Lung (tissue), 12 donors: ENCODE results near the gene S100A5. TPM values are rescaled to one million over a fixed set of nuclear protein-coding genes. Genes with fewer than 3 reads are reported as not detected.
"Not testable (repeated sequence)": the region's sequence is repeated elsewhere in the genome, so short reads cannot be mapped to it uniquely, and the experiment has no call there.

Experiments
- ATAC-seq: fragments of 200-7000 bp; cut with Tn5 transposase; one replicate; pipeline ENCODE4 v1.9.1; 2020; ENCODE audit warnings: moderate number of reproducible peaks; ENCODE audit not compliant: insufficient read depth, low FRiP score
- DNase-seq, 3 donors: peaks; one replicate each; pipeline ENCODE4 v3.0.0-alpha.2; 2013 to 2017
- H3K27ac ChIP-seq, 2 donors: one replicate each; pipeline ENCODE4 v1.5.1; 2013; ENCODE audit warnings: mild to moderate bottlenecking in 2 of 2, moderate library complexity in 2 of 2, control low read depth in 1 of 2, inconsistent platforms in 1 of 2, low read depth in 1 of 2, low read length in 1 of 2
- H3K27me3 ChIP-seq, 3 donors: one replicate each; pipeline ENCODE4 v1.5.1; 2013; ENCODE audit warnings: low read length in 2 of 3; ENCODE audit not compliant: control insufficient read depth in 3 of 3, insufficient read depth in 3 of 3
- H3K36me3 ChIP-seq, 4 donors: one replicate each; pipeline ENCODE4 v1.5.1; 2013; ENCODE audit warnings: low read length in 4 of 4, mild to moderate bottlenecking in 1 of 4, moderate library complexity in 1 of 4; ENCODE audit not compliant: control insufficient read depth in 4 of 4, insufficient read depth in 4 of 4
- H3K4me1 ChIP-seq, 5 donors: one replicate each; pipeline ENCODE4 v1.5.1; 2013; ENCODE audit warnings: low read length in 5 of 5, mild to moderate bottlenecking in 2 of 5, moderate library complexity in 1 of 5; ENCODE audit not compliant: control insufficient read depth in 5 of 5, insufficient read depth in 5 of 5
- H3K4me3 ChIP-seq: one replicate; pipeline ENCODE4 v1.5.1; 2013; ENCODE audit warnings: mild to moderate bottlenecking, control low read depth, moderate library complexity
- H3K9ac ChIP-seq, 2 donors: one replicate each; pipeline ENCODE4 v1.5.1; 2013; ENCODE audit warnings: low read length in 2 of 2, control low read depth in 1 of 2; ENCODE audit not compliant: insufficient read depth in 1 of 2
- H3K9me3 ChIP-seq, 4 donors: one replicate each; pipeline ENCODE4 v1.5.1; 2013; ENCODE audit warnings: low read length in 3 of 4, mild to moderate bottlenecking in 1 of 4, moderate library complexity in 1 of 4; ENCODE audit not compliant: control insufficient read depth in 4 of 4, insufficient read depth in 3 of 4
- WGBS, 2 donors: extraction: QIAGEN DNeasy Blood & Tissue Kit; methylation state at CpG; one replicate each; pipeline ENCODE4 v1.1.7; 2013; 5-methylcytosine and 5-hydroxymethylcytosine counted together
- polyA plus RNA-seq, 2 donors: library from polyadenylated mRNA; stranded (reverse); fragments of 200-250 nt; gene quantifications; one replicate each; pipeline ENCODE4 v1.2.1, GENCODE V29; 2013
- total RNA-seq, 2 donors: library from RNA; depleted of rRNA in 1 of 2; stranded (reverse); fragments of >200 nt in 1 of 2; gene quantifications; one replicate each; pipeline ENCODE4 v1.2.1, GENCODE V29; 2014 to 2021
- TF ChIP-seq, protein P1 (sequence below): IDR thresholded peaks from 2 replicates; pipeline ENCODE4 v1.5.1; 2012; ENCODE audit warnings: mild to moderate bottlenecking; ENCODE audit errors: control extremely low read depth, extremely low read depth
- donor health status: control.
- donor health status: control.
- donor health status: Bipolar disorder and iron deficiency.
- donor health status: healthy.
- donor health status: DM: yes; HTN: yes; CAD: no.

S100A5 gene
- total and polyA plus RNA-seq, 4 donors: 0.31 to 0.32 (median 0.31) TPM; not detected in 1

DNA sequence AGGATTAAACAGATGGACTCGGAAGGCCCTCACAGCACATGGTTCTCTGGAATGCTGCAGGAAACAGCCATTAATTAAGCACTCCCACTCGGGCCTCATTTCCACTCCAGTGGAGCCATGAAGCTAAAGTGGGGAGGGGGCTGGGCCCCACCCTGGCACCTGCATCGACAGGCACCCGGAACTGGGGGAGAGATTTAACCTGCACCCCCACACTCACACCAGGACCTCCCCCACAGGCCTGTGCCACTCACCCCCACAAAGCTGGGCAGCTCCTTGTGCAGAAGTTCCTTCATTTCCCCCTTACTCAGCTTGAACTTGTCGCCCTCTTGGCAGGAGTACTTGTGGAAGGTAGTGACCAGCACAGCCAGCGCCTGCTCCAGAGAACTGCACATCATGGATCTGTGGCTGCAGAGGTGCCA is 22.8 kb upstream of the S100A5 start:
- DNase-seq (no peak), ATAC-seq (no peak)

DNA sequence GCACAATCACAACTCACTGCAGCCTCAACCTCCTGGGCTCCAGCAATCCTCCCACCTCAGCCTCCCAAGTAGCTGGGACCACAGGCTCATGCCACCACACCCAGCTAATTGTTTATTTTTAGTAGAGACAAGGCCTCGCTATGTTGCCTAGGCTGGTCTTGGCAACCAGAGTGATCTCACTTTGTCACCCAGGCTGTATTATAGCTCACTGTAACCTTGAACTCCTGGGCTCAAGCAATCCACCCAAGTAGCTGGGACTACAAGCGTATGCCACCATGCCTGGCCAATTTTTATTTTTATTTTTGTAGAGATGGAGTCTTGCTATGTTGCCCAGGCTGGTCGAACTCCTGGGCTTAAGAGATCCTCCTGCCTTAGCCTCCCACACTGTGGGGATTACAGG is 21.3 kb upstream of the S100A5 start:
- peaks cover 9 to 20% (median 17%) of the 10 kb centered on the region in 5 donors for H3K4me1 ChIP-seq
- not testable (repeated sequence) for H3K4me3 ChIP-seq, H3K36me3 ChIP-seq, H3K27ac ChIP-seq, ATAC-seq, H3K9me3 ChIP-seq, DNase-seq, H3K27me3 ChIP-seq, H3K9ac ChIP-seq
- 88 to 94% methylated on average over 3 of the region's 3 CpGs for WGBS, 2 donors

More for the DNA sequence above, 22.8 kb upstream of the S100A5 start:
- no peaks in the 10 kb centered on the region for H3K36me3 ChIP-seq
- peaks cover 9 to 32% (median 18%) of the 10 kb centered on the region in 5 donors for H3K4me1 ChIP-seq
- H3K27ac ChIP-seq: no peak overlapping the region
- no peaks in the 10 kb centered on the region for H3K9me3 ChIP-seq
- 81 to 83% methylated on average over 6 of the region's 6 CpGs for WGBS, 2 donors
- no peaks in the 10 kb centered on the region for H3K27me3 ChIP-seq
- TF ChIP-seq, protein P1, sequence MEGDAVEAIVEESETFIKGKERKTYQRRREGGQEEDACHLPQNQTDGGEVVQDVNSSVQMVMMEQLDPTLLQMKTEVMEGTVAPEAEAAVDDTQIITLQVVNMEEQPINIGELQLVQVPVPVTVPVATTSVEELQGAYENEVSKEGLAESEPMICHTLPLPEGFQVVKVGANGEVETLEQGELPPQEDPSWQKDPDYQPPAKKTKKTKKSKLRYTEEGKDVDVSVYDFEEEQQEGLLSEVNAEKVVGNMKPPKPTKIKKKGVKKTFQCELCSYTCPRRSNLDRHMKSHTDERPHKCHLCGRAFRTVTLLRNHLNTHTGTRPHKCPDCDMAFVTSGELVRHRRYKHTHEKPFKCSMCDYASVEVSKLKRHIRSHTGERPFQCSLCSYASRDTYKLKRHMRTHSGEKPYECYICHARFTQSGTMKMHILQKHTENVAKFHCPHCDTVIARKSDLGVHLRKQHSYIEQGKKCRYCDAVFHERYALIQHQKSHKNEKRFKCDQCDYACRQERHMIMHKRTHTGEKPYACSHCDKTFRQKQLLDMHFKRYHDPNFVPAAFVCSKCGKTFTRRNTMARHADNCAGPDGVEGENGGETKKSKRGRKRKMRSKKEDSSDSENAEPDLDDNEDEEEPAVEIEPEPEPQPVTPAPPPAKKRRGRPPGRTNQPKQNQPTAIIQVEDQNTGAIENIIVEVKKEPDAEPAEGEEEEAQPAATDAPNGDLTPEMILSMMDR: no peak
- no peak overlapping the region for H3K9ac ChIP-seq
- H3K4me3 ChIP-seq: no peak overlapping the region

DNA sequence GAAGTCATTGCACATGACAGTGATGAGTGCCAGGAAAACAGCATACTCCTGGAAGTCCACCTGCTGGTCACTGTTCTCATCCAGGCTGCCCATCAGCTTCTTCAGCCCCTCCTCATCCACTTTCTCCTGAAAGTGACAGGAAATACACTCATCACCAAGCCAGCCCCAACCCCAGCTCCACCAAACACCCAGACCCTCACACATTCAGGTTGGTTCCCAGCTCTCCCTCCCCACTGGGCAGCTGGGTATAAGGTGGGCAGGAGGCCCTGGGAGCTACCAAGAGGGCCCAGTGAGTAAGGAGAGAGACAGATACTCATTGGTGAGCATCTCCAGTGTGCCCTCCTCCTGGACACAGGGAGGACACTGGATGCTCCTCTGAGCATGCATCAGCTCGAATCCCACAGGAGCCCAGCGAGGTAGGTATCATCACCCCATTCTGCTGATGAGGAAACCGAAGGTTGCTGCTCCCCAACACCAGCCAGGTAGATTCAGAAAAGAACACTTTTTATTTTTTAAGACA is 20.8 kb upstream of the S100A5 start:
- Histone ChIP-seq H3K9ac (no peak overlapping the region), H3K4me3 (no peak overlapping the region), H3K36me3 (no peaks in the 10 kb centered on the region), H3K27me3 (no peaks in the 10 kb centered on the region), H3K4me1 (peaks cover 5 to 16% (median 13%) of the 10 kb centered on the region in 5 donors), H3K27ac (no peak overlapping the region), H3K9me3 (no peaks in the 10 kb centered on the region)
- ATAC-seq (no peak), DNase-seq (no peak)
- WGBS, 2 donors: 96 to 98% methylated on average over 3 of the region's 3 CpGs
- TF ChIP-seq, protein P1: no peak

DNA sequence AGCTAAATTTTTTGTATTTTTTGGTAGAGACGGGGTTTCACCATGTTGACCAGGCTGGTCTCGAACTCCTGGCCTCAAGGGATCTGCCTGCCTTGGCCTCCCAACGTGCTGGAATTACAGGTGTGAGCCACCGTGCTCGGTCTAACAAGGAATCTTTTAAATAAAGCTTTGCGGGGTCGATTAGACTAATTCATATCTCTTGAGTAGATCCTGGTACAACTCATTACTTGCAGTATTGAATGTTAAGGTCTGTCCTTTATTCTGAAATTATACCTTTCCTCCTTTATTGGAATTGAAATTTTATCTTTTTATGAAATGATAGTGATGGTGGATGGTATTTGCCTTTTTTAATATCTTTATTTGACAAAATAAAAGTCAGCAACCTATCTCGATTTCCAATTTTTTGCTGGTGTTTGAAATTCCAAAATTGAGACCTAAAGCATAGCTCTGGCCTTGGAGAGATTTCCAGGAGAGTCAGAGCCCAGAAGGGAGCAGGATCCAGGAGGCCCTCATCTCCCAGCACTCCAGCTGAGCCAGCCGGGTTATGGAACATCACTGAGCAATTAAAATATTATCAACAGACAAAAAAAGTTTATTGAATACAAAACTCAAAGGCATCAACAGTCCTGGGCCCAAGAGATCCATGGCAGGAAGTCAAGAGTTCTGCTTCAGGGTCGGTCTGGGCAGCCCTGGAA is 20.2 kb upstream of the S100A5 start:
- 89% methylated on average over 10 of the region's 10 CpGs for WGBS, 2 donors
- Histone ChIP-seq H3K36me3 (no peaks in the 10 kb centered on the region), H3K9me3 (no peaks in the 10 kb centered on the region), H3K4me3 (no peak overlapping the region), H3K9ac (no peak overlapping the region), H3K4me1 (peaks cover under 1 to 12% (median 8%) of the 10 kb centered on the region in 5 donors), H3K27ac (no peak overlapping the region), H3K27me3 (no peaks in the 10 kb centered on the region)
- TF ChIP-seq, protein P1: no peak
- DNase-seq (peak in 2 of 3 donors; percentile 27 to 67), ATAC-seq (no peak)
